GM15510 (cell line): Measurements from ENCODE around the gene GLCCI1.

Source experiments
- POLR2A ChIP-seq: IDR thresholded peaks from 3 replicates; pipeline ENCODE4 v1.6.1; 2011; ENCODE audit warnings: borderline replicate concordance; ENCODE audit not compliant: insufficient read length; ENCODE audit errors: extremely low read depth

The GLCCI1 gene

GRCh38 chr7:7970531-7971307, 2.1 kb downstream of the GLCCI1 start:
- no peak for TF ChIP-seq POLR2A

- no peak for TF ChIP-seq POLR2A
Measured at GRCh38 chr7:7971308-7972040, 2.9 kb downstream of the GLCCI1 start.

- no peak for TF ChIP-seq POLR2A
Measured at GRCh38 chr7:7972128-7972527, 3.5 kb downstream of the GLCCI1 start.

GRCh38 chr7:7972922-7973594, 4.5 kb downstream of the GLCCI1 start:
- no peak for TF ChIP-seq POLR2A

GRCh38 chr7:7976677-7977076, 8.1 kb downstream of the GLCCI1 start:
- TF ChIP-seq POLR2A = no peak

- no peak for TF ChIP-seq POLR2A
Measured at GRCh38 chr7:7977774-7978173, 9.2 kb downstream of the GLCCI1 start.

DNA sequence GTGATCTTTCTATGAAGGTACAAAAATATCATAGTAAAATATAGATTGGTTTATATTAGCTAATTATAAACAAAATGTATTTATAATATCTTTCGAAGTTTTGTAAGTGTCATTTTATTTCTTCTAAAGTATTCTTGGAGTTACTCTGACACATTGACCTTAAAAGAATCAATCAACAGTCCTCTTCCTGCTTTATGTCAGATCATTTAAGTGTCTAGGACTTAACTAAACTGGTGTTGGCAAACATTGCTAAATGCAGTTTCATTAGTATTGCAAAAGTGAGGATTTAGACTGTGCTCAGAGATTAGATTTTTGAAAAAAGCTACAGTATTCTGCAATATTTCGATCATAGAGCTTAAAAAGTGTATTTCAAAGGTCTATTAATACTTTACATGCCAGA, 10.3 kb downstream of the GLCCI1 start:
- TF ChIP-seq POLR2A = no peak

GRCh38 chr7:7979558-7979957, 11.0 kb downstream of the GLCCI1 start:
- TF ChIP-seq POLR2A = no peak

GRCh38 chr7:7980134-7980533, 11.5 kb downstream of the GLCCI1 start:
- TF ChIP-seq POLR2A = no peak

GRCh38 chr7:7982904-7983303, 14.3 kb downstream of the GLCCI1 start:
- TF ChIP-seq POLR2A = no peak

GRCh38 chr7:7984424-7984823, 15.8 kb downstream of the GLCCI1 start:
- TF ChIP-seq POLR2A = no peak

DNA sequence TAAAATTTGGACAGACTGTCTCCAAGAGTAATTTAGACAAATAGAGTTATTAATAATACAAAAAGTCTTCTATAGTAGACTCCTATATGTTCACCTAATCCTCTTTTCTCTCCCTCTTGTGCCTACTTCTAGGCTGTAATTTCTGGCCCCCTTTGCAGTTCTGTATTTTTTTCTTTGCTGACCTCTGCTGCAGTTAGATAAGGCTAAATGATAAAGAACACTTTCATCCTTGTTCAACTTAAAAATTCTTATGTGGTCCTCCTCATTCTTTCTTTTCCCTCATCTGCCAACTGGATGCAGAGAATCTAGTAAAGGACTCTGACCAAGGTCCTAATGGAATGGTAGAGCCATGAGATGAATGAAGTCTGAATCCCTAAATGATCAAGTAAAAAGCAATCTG, 20.1 kb downstream of the GLCCI1 start:
- TF ChIP-seq POLR2A = no peak

GRCh38 chr7:7989133-7989532, 20.5 kb downstream of the GLCCI1 start:
- TF ChIP-seq POLR2A = no peak

- TF ChIP-seq POLR2A = no peak
Measured at GRCh38 chr7:7989616-7990440, 21.2 kb downstream of the GLCCI1 start.

GRCh38 chr7:7990441-7990761, 21.8 kb downstream of the GLCCI1 start:
- no peak for TF ChIP-seq POLR2A
